ENCODE measurements around the gene RABGAP1L. TPM values are rescaled to one million over a fixed set of nuclear protein-coding genes. Genes with fewer than 3 reads are reported as not detected.

RABGAP1L gene
- total RNA-seq, 2 donors from 2014 or later = 148 to 174 TPM

GRCh38 chr1:174158767-174159251 is 511 bp upstream of the RABGAP1L start:
- Histone ChIP-seq H3K27ac (peak overlapping the region; percentile 97), H3K4me3 (peak overlapping the region; percentile 91 to 95)

GRCh38 chr1:174160109-174160473 is 771 bp downstream of the RABGAP1L start:
- DNase-seq (ENCODE audit: low spot score) = peak; percentile 81

More at GRCh38 chr1:174158767-174159251, 511 bp upstream of the RABGAP1L start:
- peaks cover 0 to 23% of the 10 kb centered on the region in 2 donors for H3K4me1 ChIP-seq
- no peak for TF ChIP-seq CTCF (IDR thresholded peaks at IDR 0.05)
- H3K9me3 ChIP-seq = no peaks in the 10 kb centered on the region
- no peak for DNase-seq (ENCODE audit: low spot score)
- H3K36me3 ChIP-seq = no peaks in the 10 kb centered on the region
- no peaks in the 10 kb centered on the region for H3K27me3 ChIP-seq

GRCh38 chr1:174160603-174161002 is 1.3 kb downstream of the RABGAP1L start:
- Histone ChIP-seq H3K9me3 (no peaks in the 10 kb centered on the region), H3K4me1 (peaks cover 0 to 31% of the 10 kb centered on the region in 2 donors), H3K4me3 (peak overlapping the region; percentile 91 to 95), H3K36me3 (no peaks in the 10 kb centered on the region), H3K27me3 (no peaks in the 10 kb centered on the region), H3K27ac (peak overlapping the region; percentile 97)
- DNase-seq (ENCODE audit: low spot score) = no peak
- no peak for TF ChIP-seq CTCF (IDR thresholded peaks at IDR 0.05)

More at GRCh38 chr1:174160109-174160473, 771 bp downstream of the RABGAP1L start:
- H3K36me3 ChIP-seq = no peaks in the 10 kb centered on the region
- TF ChIP-seq CTCF (IDR thresholded peaks at IDR 0.05) = no peak
- H3K27me3 ChIP-seq = no peaks in the 10 kb centered on the region
- no peaks in the 10 kb centered on the region for H3K9me3 ChIP-seq
- H3K27ac ChIP-seq = peak overlapping the region; percentile 97
- H3K4me3 ChIP-seq = peak overlapping the region; percentile 91 to 95
- peaks cover 0 to 26% of the 10 kb centered on the region in 2 donors for H3K4me1 ChIP-seq

GRCh38 chr1:174161813-174162212 is 2.5 kb downstream of the RABGAP1L start:
- peak overlapping the region; percentile 97 for H3K27ac ChIP-seq
- H3K4me3 ChIP-seq = peak overlapping the region; percentile 19 to 91
- no peak for DNase-seq (ENCODE audit: low spot score)
- no peaks in the 10 kb centered on the region for H3K9me3 ChIP-seq
- peaks cover 0 to 33% of the 10 kb centered on the region in 2 donors for H3K4me1 ChIP-seq
- H3K27me3 ChIP-seq = no peaks in the 10 kb centered on the region
- TF ChIP-seq CTCF (IDR thresholded peaks at IDR 0.05) = no peak
- no peaks in the 10 kb centered on the region for H3K36me3 ChIP-seq

- DNase-seq (ENCODE audit: low spot score) = no peak
- peak overlapping the region; percentile 73 to 97 for H3K27ac ChIP-seq
- H3K4me1 ChIP-seq = peaks cover 0 to 31% of the 10 kb centered on the region in 2 donors
- H3K4me3 ChIP-seq = no peak overlapping the region
- no peak for TF ChIP-seq CTCF (IDR thresholded peaks at IDR 0.05)
- H3K36me3 ChIP-seq = no peaks in the 10 kb centered on the region
- no peaks in the 10 kb centered on the region for H3K9me3 ChIP-seq
- H3K27me3 ChIP-seq = no peaks in the 10 kb centered on the region
Measured at GRCh38 chr1:174164826-174165225, 5.5 kb downstream of the RABGAP1L start.
